Stimulated activated CD4-positive, alpha-beta T cell treated with anti-CD3 and anti-CD28 coated beads, Interleukin-2, amount 100 ng/mL, for 48 hours (primary cell): ENCODE measurements around the gene COL13A1.
A peak's percentile ranks its signal among the peaks of the same experiment; 100 is the strongest.

Experiments used
- DNase-seq, 2 donors: peaks; one replicate each; pipeline ENCODE4 v3.0.0-alpha.2; 2020

COL13A1 gene

GRCh38 chr10:69955211-69955805 lies 153.6 kb downstream of the COL13A1 start:
- no peak for DNase-seq

GRCh38 chr10:69955897-69956740 lies 154.4 kb downstream of the COL13A1 start:
- no peak for DNase-seq

- no peak for DNase-seq
Measured at GRCh38 chr10:69956741-69957230, 155.1 kb downstream of the COL13A1 start.

- no peak for DNase-seq
Measured at GRCh38 chr10:69957241-69957885, 155.7 kb downstream of the COL13A1 start.

- DNase-seq = peak; percentile 9 to 21
Measured at GRCh38 chr10:69957886-69958555, 156.3 kb downstream of the COL13A1 start.

GRCh38 chr10:69958556-69958902 lies 156.8 kb downstream of the COL13A1 start:
- DNase-seq = no peak

GRCh38 chr10:69959911-69960310 lies 158.2 kb downstream of the COL13A1 start:
- DNase-seq = no peak

- DNase-seq = no peak
Measured at GRCh38 chr10:69960606-69960987, 158.9 kb downstream of the COL13A1 start.

GRCh38 chr10:69960988-69961880 lies 159.5 kb downstream of the COL13A1 start:
- DNase-seq = no peak

GRCh38 chr10:69961881-69962745 lies 160.4 kb downstream of the COL13A1 start:
- DNase-seq = no peak

- DNase-seq = no peak
Measured at GRCh38 chr10:69962746-69963135, 161.0 kb downstream of the COL13A1 start.

- DNase-seq = no peak
Measured at GRCh38 chr10:69963178-69963834, 161.6 kb downstream of the COL13A1 start.

- DNase-seq = no peak
Measured at GRCh38 chr10:69963835-69964710, 162.4 kb downstream of the COL13A1 start.

GRCh38 chr10:69965086-69965485 lies 163.4 kb downstream of the COL13A1 start:
- DNase-seq = no peak

GRCh38 chr10:69965919-69966662 lies 164.4 kb downstream of the COL13A1 start:
- DNase-seq = no peak

- no peak for DNase-seq
Measured at GRCh38 chr10:69968830-69969229, 167.1 kb downstream of the COL13A1 start.

GRCh38 chr10:69969977-69970376 lies 168.3 kb downstream of the COL13A1 start:
- no peak for DNase-seq

- no peak for DNase-seq
Measured at GRCh38 chr10:69972981-69973397, 171.3 kb downstream of the COL13A1 start.

- DNase-seq = no peak
Measured at GRCh38 chr10:69973678-69974077, 172.0 kb downstream of the COL13A1 start.
